GM23338 (cell line): Measurements from ENCODE around the gene VSX1. TPM values are rescaled to one million over a fixed set of nuclear protein-coding genes. Genes with fewer than 3 reads are reported as not detected.
A peak's percentile ranks its signal among the peaks of the same experiment; 100 is the strongest.

ENCODE experiments used
- ATAC-seq: fragments of 200-7000 bp; cut with Tn5 transposase; 3 replicates; pipeline ENCODE4 v1.9.1; 2020
- DNase-seq: peaks from one replicate; pipeline ENCODE4 v3.0.0-alpha.2; 2015; ENCODE audit warnings: low spot score
- H2AFZ ChIP-seq: fragments of 200-600 bp; sonication (generic); 2 replicates; pipeline ENCODE4 v1.8.0; 2016; ENCODE audit warnings: antibody characterized with exemption, mild to moderate bottlenecking, moderate library complexity
- H3F3A ChIP-seq: fragments of 200-600 bp; sonication (generic); replicated peaks from 2 replicates; pipeline ENCODE4 v1.8.0; 2017; ENCODE audit warnings: antibody characterized with exemption, mixed run types, low read depth
- H3K27ac ChIP-seq: fragments of 200-600 bp; sonication (generic); 2 replicates; pipeline ENCODE4 v1.6.1; 2016; ENCODE audit warnings: low read depth
- H3K27me3 ChIP-seq: fragments of 200-600 bp; sonication (generic); 2 replicates; pipeline ENCODE4 v1.8.0; 2016; ENCODE audit warnings: mild to moderate bottlenecking, mixed run types, moderate library complexity; ENCODE audit not compliant: insufficient read depth
- H3K36me3 ChIP-seq: fragments of 200-600 bp; sonication (generic); 2 replicates; pipeline ENCODE4 v1.8.0; 2016; ENCODE audit warnings: mild to moderate bottlenecking; ENCODE audit not compliant: insufficient read depth
- H3K4me1 ChIP-seq: fragments of 200-600 bp; sonication (generic); 2 replicates; pipeline ENCODE4 v1.8.0; 2016; ENCODE audit warnings: mild to moderate bottlenecking, moderate library complexity; ENCODE audit not compliant: insufficient read depth
- H3K4me2 ChIP-seq: fragments of 200-600 bp; sonication (generic); 2 replicates; pipeline ENCODE4 v1.7.1; 2017; ENCODE audit warnings: mixed run types
- H3K4me3 ChIP-seq: fragments of 200-600 bp; sonication (generic); 2 replicates; pipeline ENCODE4 v1.6.1; 2016; ENCODE audit warnings: mixed run types
- H3K79me2 ChIP-seq: fragments of 200-600 bp; sonication (generic); replicated peaks from 2 replicates; pipeline ENCODE4 v1.8.0; 2017; ENCODE audit warnings: mild to moderate bottlenecking; ENCODE audit not compliant: insufficient read depth
- H3K9me2 ChIP-seq: fragments of 200-600 bp; sonication (generic); 2 replicates; pipeline ENCODE4 v1.8.0; 2017; ENCODE audit not compliant: insufficient read depth
- H4K20me1 ChIP-seq: fragments of 200-600 bp; sonication (generic); replicated peaks from 2 replicates; pipeline ENCODE4 v1.8.0; 2017; ENCODE audit warnings: mild to moderate bottlenecking; ENCODE audit not compliant: insufficient read depth
- H3K27ac Mint-ChIP-seq: 2 replicates; pipeline ENCODE4 v1.8.0; 2020; ENCODE audit warnings: inconsistent platforms, mild to moderate bottlenecking, moderate library complexity, mixed read lengths
- H3K27me3 Mint-ChIP-seq: 3 replicates; pipeline ENCODE4 v1.8.0; 2022; ENCODE audit warnings: low read depth, mild to moderate bottlenecking, moderate library complexity, mixed read lengths, inconsistent platforms; ENCODE audit not compliant: insufficient read depth, poor library complexity
- H3K36me3 Mint-ChIP-seq: 3 replicates; pipeline ENCODE4 v1.8.0; 2021; ENCODE audit warnings: low read depth, mild to moderate bottlenecking, inconsistent platforms, moderate library complexity, mixed read lengths
- H3K4me1 Mint-ChIP-seq: 3 replicates; pipeline ENCODE4 v1.8.0; 2020; ENCODE audit warnings: mild to moderate bottlenecking, inconsistent platforms, mixed read lengths
- H3K4me3 Mint-ChIP-seq: 3 replicates; pipeline ENCODE4 v1.8.0; 2021; ENCODE audit warnings: moderate library complexity, mild to moderate bottlenecking, inconsistent platforms, mixed read lengths
- H3K9me3 Mint-ChIP-seq: 3 replicates; pipeline ENCODE4 v1.8.0; 2020; ENCODE audit warnings: moderate library complexity, mild to moderate bottlenecking, inconsistent platforms, mixed read lengths
- CREB1 ChIP-seq: fragments of 250-450 bp; sonication (Bioruptor Pico); IDR thresholded peaks from 2 replicates; pipeline ENCODE4 v1.5.0; 2020; ENCODE audit warnings: low read depth, mild to moderate bottlenecking, moderate library complexity
- CTCF ChIP-seq, 2 experiments: fragments of 200-600 bp in 1 of 2; sonication (generic) in 1 of 2; conservative IDR thresholded peaks; 2 replicates each; pipeline versions ENCODE4 v1.5.1 to v1.6.1; 2016 to 2017; ENCODE audit warnings: antibody characterized with exemption in 2 of 2, low read depth in 2 of 2, mild to moderate bottlenecking in 2 of 2, moderate library complexity in 1 of 2
- EZH2phosphoT487 ChIP-seq: fragments of 200-600 bp; sonication (generic); IDR thresholded peaks from one replicate; pipeline ENCODE4 v1.8.1; 2018; ENCODE audit warnings: antibody characterized with exemption; ENCODE audit not compliant: unreplicated experiment
- ZNF114 ChIP-seq: fragments of 250-450 bp; sonication (Bioruptor Pico); IDR thresholded peaks from 2 replicates; pipeline ENCODE4 v1.5.0; 2020; ENCODE audit warnings: mild to moderate bottlenecking, moderate library complexity
- ZNF331 ChIP-seq: fragments of 250-450 bp; sonication (Bioruptor Pico); IDR thresholded peaks from 2 replicates; pipeline ENCODE4 v1.5.0; 2020; ENCODE audit warnings: low read depth, mild to moderate bottlenecking, moderate library complexity
- ZNF462 ChIP-seq: fragments of 250-450 bp; sonication (Bioruptor Pico); IDR thresholded peaks from 2 replicates; pipeline ENCODE4 v1.5.0; 2020; ENCODE audit warnings: mild to moderate bottlenecking, moderate library complexity
- polyA plus RNA-seq: library from polyadenylated mRNA; unstranded; fragments of >200 nt; fragmentation: Nextera tagmentation; extraction: Ambion mirVana; gene quantifications from 2 replicates; pipeline ENCODE4 v1.2.1, GENCODE V29; 2016
- total RNA-seq: library from RNA; depleted of rRNA; stranded (reverse); fragments of >200 nt; shearing (Covaris generic); gene quantifications from 2 replicates; pipeline ENCODE4 v1.2.3, GENCODE V29; 2014
- TF ChIP-seq, protein P1 (sequence below): IDR thresholded peaks from one replicate; pipeline ENCODE4 v1.6.1; 2018; ENCODE audit warnings: antibody characterized with exemption; ENCODE audit not compliant: unreplicated experiment

VSX1 gene
- total and polyA plus RNA-seq, 2 experiments from 2014 or later: 0.73 TPM; not detected in 1

DNA sequence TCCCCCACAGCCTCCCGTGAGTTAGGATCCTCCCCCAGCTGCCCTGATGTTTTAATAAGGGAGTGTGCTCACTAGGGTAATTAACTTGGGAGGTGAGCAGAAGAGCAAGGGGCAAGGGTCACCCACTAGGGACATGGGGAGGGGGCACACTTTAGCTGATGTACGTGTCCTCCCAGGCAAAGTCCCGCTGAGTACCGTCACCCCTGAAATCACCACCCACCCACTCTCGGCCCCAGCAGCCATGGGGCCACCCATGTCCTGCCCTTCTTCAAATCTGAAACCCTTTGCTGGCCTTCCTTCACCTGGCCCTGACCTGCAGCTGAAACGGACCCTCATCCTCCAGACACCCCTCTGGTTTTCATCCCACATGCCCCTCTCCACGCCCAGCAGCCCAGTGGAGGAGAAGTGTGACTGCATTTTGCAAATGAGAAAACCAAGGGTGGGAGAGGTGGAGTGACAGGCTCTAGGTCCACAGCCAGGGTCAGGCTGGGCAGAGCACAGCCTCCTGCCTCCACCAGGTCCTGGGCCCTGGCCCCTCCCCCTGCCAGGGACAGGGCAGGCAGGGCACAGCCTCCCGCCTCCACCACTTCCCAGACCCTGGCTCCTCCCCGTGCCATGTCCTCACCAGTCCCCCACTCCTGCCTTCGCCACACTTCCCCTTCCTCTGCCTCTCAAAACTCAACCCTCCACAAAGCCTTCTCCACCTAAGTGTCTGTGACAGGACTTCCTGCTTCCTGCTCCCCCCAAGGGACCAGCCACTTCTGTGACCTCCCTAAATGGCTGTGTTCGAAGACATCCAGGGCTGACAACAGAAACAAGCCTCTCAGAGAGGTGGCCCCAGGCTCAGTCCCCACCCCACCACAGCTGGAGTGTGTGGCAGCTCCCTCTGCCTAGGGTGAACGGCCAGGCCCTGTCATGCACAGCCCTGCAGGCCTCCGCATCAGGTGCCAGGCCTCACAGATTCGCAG, 39.1 kb downstream of the VSX1 start:
- Histone ChIP-seq H3K79me2 (no peaks in the 10 kb centered on the region), H3K9me2 (no peaks in the 10 kb centered on the region), H3K27ac (no peak overlapping the region), H3K4me3 (no peak overlapping the region), H3F3A (no peaks in the 10 kb centered on the region), H3K4me1 (no peaks in the 10 kb centered on the region), H2AFZ (no peak overlapping the region), H3K36me3 (no peaks in the 10 kb centered on the region), H3K4me2 (no peak overlapping the region), H4K20me1 (no peaks in the 10 kb centered on the region), H3K27me3 (no peaks in the 10 kb centered on the region)
- Mint-ChIP-seq H3K4me1 (no peaks in the 10 kb centered on the region), H3K27me3 (peaks cover 11% of the 10 kb centered on the region), H3K27ac (no peak overlapping the region), H3K9me3 (no peaks in the 10 kb centered on the region; the same call in 2 of the 3 replicates), H3K36me3 (no peaks in the 10 kb centered on the region), H3K4me3 (no peak overlapping the region)
- no peak for DNase-seq
- TF ChIP-seq ZNF331 (CRISPR knock-in tag) (no peak), ZNF114 (CRISPR knock-in tag) (no peak), CREB1 (CRISPR knock-in tag) (no peak), EZH2phosphoT487 (no peak), CTCF (conservative IDR thresholded peaks at IDR 0.05; ENCODE audit: low read depth in 2 of 2) (no peak), ZNF462 (no peak)
- TF ChIP-seq, protein P1, sequence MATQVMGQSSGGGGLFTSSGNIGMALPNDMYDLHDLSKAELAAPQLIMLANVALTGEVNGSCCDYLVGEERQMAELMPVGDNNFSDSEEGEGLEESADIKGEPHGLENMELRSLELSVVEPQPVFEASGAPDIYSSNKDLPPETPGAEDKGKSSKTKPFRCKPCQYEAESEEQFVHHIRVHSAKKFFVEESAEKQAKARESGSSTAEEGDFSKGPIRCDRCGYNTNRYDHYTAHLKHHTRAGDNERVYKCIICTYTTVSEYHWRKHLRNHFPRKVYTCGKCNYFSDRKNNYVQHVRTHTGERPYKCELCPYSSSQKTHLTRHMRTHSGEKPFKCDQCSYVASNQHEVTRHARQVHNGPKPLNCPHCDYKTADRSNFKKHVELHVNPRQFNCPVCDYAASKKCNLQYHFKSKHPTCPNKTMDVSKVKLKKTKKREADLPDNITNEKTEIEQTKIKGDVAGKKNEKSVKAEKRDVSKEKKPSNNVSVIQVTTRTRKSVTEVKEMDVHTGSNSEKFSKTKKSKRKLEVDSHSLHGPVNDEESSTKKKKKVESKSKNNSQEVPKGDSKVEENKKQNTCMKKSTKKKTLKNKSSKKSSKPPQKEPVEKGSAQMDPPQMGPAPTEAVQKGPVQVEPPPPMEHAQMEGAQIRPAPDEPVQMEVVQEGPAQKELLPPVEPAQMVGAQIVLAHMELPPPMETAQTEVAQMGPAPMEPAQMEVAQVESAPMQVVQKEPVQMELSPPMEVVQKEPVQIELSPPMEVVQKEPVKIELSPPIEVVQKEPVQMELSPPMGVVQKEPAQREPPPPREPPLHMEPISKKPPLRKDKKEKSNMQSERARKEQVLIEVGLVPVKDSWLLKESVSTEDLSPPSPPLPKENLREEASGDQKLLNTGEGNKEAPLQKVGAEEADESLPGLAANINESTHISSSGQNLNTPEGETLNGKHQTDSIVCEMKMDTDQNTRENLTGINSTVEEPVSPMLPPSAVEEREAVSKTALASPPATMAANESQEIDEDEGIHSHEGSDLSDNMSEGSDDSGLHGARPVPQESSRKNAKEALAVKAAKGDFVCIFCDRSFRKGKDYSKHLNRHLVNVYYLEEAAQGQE: no peak
- ATAC-seq: peak; percentile 62
